GM12878 (cell line): ENCODE results near the gene CNIH2. TPM values are rescaled to one million over a fixed set of nuclear protein-coding genes. Genes with fewer than 3 reads are reported as not detected.

Source experiments
- ATAC-seq: fragments of 200-7000 bp; cut with Tn5 transposase; 3 replicates; pipeline ENCODE4 v1.9.1; 2020; ENCODE audit warnings: mild to moderate bottlenecking, moderate library complexity
- BruUV-seq: library from RNA; stranded (reverse); fragments of 400-500 nt; replicated peaks from 2 replicates; lab custom pipeline; 2021; lab: Mats Ljungman, UMichigan
- CTCF ChIA-PET: fragments of 300-600 bp; sonication (Branson Sonifier 250); formaldehyde crosslinking; extraction: SDS; loops from one replicate; lab custom pipeline; 2021; ENCODE audit warnings: inconsistent platforms; lab: Yijun Ruan, JAX
- POLR2A ChIA-PET: fragments of 350-600 bp; formaldehyde crosslinking; extraction: SDS; loops from one replicate; lab custom pipeline; 2021; ENCODE audit warnings: inconsistent platforms; lab: Charles Lee
- RAD21 ChIA-PET: fragments of 300-600 bp; sonication (Branson Sonifier 250); formaldehyde crosslinking; loops from one replicate; lab custom pipeline; 2023; ENCODE audit warnings: antibody characterized with exemption; ENCODE audit not compliant: unreplicated experiment; lab: Charles Lee
- SMC1A ChIA-PET: fragments of 300-600 bp; sonication (Branson Sonifier 250); formaldehyde crosslinking; loops from one replicate; lab custom pipeline; 2023; ENCODE audit not compliant: unreplicated experiment, uncharacterized antibody; lab: Charles Lee
- DNase-seq: peaks from one replicate; pipeline ENCODE4 v3.0.0-alpha.2; 2011; ENCODE audit warnings: low read depth, low spot score
- FAIRE-seq: peaks from 3 replicates; lab custom pipeline; 2011; peaks lifted over from hg19 to GRCh38; lab: Jason Lieb, UNC
- H2AFZ ChIP-seq: 2 replicates; pipeline ENCODE4 v1.6.0; 2011; ENCODE audit warnings: low read depth, low read length, control low read depth; ENCODE audit not compliant: control insufficient read depth
- H3K27ac ChIP-seq: 2 replicates; pipeline ENCODE4 v1.5.1; 2011; ENCODE audit warnings: control low read depth; ENCODE audit not compliant: control insufficient read depth, insufficient read depth
- H3K27me3 ChIP-seq, 2 experiments: replicated peaks in 1 of 2; 2 replicates each; pipeline versions ENCODE4 v1.6.0 to v1.6.1; 2011; ENCODE audit warnings: low read length in 1 of 2; ENCODE audit not compliant: control insufficient read depth in 2 of 2, insufficient read depth in 2 of 2
- H3K36me3 ChIP-seq, 2 experiments: 2 replicates each; pipeline ENCODE4 v1.5.1; 2011; ENCODE audit warnings: low read length in 1 of 2; ENCODE audit not compliant: control insufficient read depth in 2 of 2, insufficient read depth in 2 of 2
- H3K4me1 ChIP-seq: 2 replicates; pipeline ENCODE4 v1.6.1; 2011; ENCODE audit warnings: mild to moderate bottlenecking, low read length, moderate library complexity, mixed read lengths; ENCODE audit not compliant: control insufficient read depth, insufficient read depth
- H3K4me2 ChIP-seq: 2 replicates; pipeline ENCODE4 v1.6.0; 2011; ENCODE audit warnings: control low read depth; ENCODE audit not compliant: control insufficient read depth, insufficient read depth
- H3K4me3 ChIP-seq: fragments of 200-600 bp; sonication (generic); 2 replicates; pipeline ENCODE4 v1.5.1; 2016
- H3K79me2 ChIP-seq: 2 replicates; pipeline ENCODE4 v1.6.0; 2011; ENCODE audit warnings: low read length; ENCODE audit not compliant: control insufficient read depth, insufficient read depth
- H3K9ac ChIP-seq: 2 replicates; pipeline ENCODE4 v1.8.0; 2011; ENCODE audit warnings: low read length, control low read depth, mixed read lengths; ENCODE audit not compliant: control insufficient read depth, insufficient read depth
- H3K9me3 ChIP-seq: replicated peaks from 3 replicates; pipeline ENCODE4 v1.5.1; 2011; ENCODE audit warnings: mild to moderate bottlenecking, low read length; ENCODE audit not compliant: control insufficient read depth, insufficient read depth
- H4K20me1 ChIP-seq: 2 replicates; pipeline ENCODE4 v1.6.0; 2011; ENCODE audit not compliant: control insufficient read depth, insufficient read depth
- CREB1 ChIP-seq: IDR thresholded peaks from 2 replicates; pipeline ENCODE4 v1.6.1; 2012; ENCODE audit warnings: low read depth, mild to moderate bottlenecking, inconsistent platforms
- GATAD2B ChIP-seq: fragments of 450-650 bp; conservative IDR thresholded peaks from 2 replicates; pipeline ENCODE4 v1.6.1; 2017; ENCODE audit warnings: low read depth, mild to moderate bottlenecking, moderate library complexity
- HDAC6 ChIP-seq: fragments of 200-600 bp; sonication (generic); IDR thresholded peaks from one replicate; pipeline ENCODE4 v1.8.0; 2017; ENCODE audit warnings: antibody characterized with exemption; ENCODE audit not compliant: unreplicated experiment
- HSF1 ChIP-seq: fragments of 150-350 bp; IDR thresholded peaks from 2 replicates; pipeline ENCODE4 v1.6.1; 2014; ENCODE audit warnings: mild to moderate bottlenecking, low read depth, low read length
- KDM1A ChIP-seq: fragments of 200-600 bp; sonication (generic); IDR thresholded peaks from 2 replicates; pipeline ENCODE4 v1.6.1; 2016; ENCODE audit warnings: borderline replicate concordance
- MTA2 ChIP-seq: fragments of 450-650 bp; IDR thresholded peaks from 2 replicates; pipeline ENCODE4 v1.6.1; 2016; ENCODE audit warnings: low read depth, mild to moderate bottlenecking, moderate library complexity
- MXI1 ChIP-seq: fragments of 150-350 bp; IDR thresholded peaks from 2 replicates; pipeline ENCODE4 v1.6.1; 2011; ENCODE audit warnings: low read depth, mild to moderate bottlenecking, inconsistent platforms, low read length, improper control_type of control experiment
- RBBP5 ChIP-seq: fragments of 200-600 bp; sonication (generic); conservative IDR thresholded peaks from 2 replicates; pipeline ENCODE4 v1.6.1; 2016
- SMARCA5 ChIP-seq: fragments of 450-650 bp; IDR thresholded peaks from 2 replicates; pipeline ENCODE4 v1.6.1; 2017; ENCODE audit warnings: mild to moderate bottlenecking
- WGBS: methylation state at CpG from one replicate; pipeline ENCODE4 v1.1.6; 2016; ENCODE audit warnings: low lambda C conversion rate; ENCODE audit not compliant: insufficient replicate concordance, insufficient coverage; ENCODE audit errors: missing lambda C conversion rate; 5-methylcytosine and 5-hydroxymethylcytosine counted together
- in situ Hi-C: fragments of 300-500 bp; cut with MboI; formaldehyde crosslinking; loops from 9 replicates; pipeline ENCODE4 v1.14.3; 2018; ENCODE audit warnings: mixed read lengths
- intact Hi-C: fragments of 100-400 bp; cut with micrococcal nuclease; formaldehyde crosslinking; loops from one replicate; pipeline ENCODE4 v1.14.2; 2022; ENCODE audit not compliant: unreplicated experiment
- polyA plus RNA-seq, 11 experiments: library from polyadenylated mRNA; depleted of rRNA in 4 of 11; unstranded in 6 of 11; stranded (reverse) in 5 of 11; fragments of >200 nt; fragmentation: Nextera tagmentation in 4 of 11; fragmentation: Illumina TruSeq in 1 of 11; extraction: Ambion mirVana in 4 of 11; extraction: Trizol in 1 of 11; gene quantifications; 1 replicate in 1 of 11; 2 replicates in 10 of 11; pipeline versions ENCODE4 v1.2.1 to v1.2.3, GENCODE V29; 2011 to 2016; ENCODE audit warnings: inconsistent platforms in 2 of 11, missing spikeins in 2 of 11, low read depth in 1 of 11
- total RNA-seq, 4 experiments: library from RNA; depleted of rRNA in 3 of 4; stranded (reverse); fragments of >200 nt in 3 of 4; fragmentation: Illumina TruSeq in 1 of 4; extraction: Trizol in 1 of 4; gene quantifications; 2 replicates each; pipeline versions ENCODE4 v1.2.1 to v1.2.3, GENCODE V29; 2013 to 2021
- TF ChIP-seq, protein P1 (sequence below): fragments of 450-650 bp; formaldehyde crosslinking; IDR thresholded peaks from 2 replicates; pipeline ENCODE4 v1.4.0; 2022; ENCODE audit warnings: mild to moderate bottlenecking, moderate library complexity
- TF ChIP-seq, protein P2 (sequence below): fragments of 450-650 bp; IDR thresholded peaks from 2 replicates; pipeline ENCODE4 v1.6.1; 2017; ENCODE audit warnings: mild to moderate bottlenecking, moderate library complexity
- TF ChIP-seq, protein P3 (sequence below): fragments of 150-350 bp; IDR thresholded peaks from 2 replicates; pipeline ENCODE4 v1.6.1; 2016; ENCODE audit warnings: low read depth, low read length

Gene CNIH2
- total and polyA plus RNA-seq, 10 of the 15 experiments (the other 5 are each of a cell fraction or from before 2014, with no cell fraction given): 0.07 to 1.3 (median 0.68) TPM; not detected in 2

DNA sequence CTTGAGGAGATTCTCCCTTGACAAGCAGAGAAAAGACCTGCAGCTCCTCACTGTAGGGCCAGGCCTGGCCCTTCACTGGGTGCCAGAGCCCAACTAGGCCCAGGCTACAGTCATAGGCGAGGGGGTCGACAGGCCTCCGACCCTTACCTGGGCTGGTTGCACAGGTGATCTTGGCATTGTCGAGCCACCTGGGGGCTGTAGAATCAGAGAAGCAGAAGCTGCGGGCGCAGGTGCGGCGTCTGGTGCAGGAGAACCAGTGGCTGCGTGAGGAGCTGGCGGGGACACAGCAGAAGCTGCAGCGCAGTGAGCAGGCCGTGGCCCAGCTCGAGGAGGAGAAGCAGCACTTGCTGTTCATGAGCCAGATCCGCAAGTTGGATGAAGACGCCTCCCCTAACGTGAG, 16.4 kb upstream of the CNIH2 start:
- no peak overlapping the region for H2AFZ ChIP-seq
- H3K36me3 ChIP-seq: peaks cover 11 to 32% of the 10 kb centered on the region in 2 experiments
- ChIA-PET SMC1A (interaction anchor here (1.5 kb wide), 1 partner anchor 27 kb away, joined by 5 read pairs; the partner anchor contains the start of gene YIF1A), POLR2A (interaction anchor here (1.2 to 1.5 kb wide), 2 partner anchors 39 to 126 kb away, joined by 3 to 4 read pairs; no protein-coding TSS in a partner anchor), CTCF (interaction anchor here (0.9 kb wide), 1 partner anchor 21 kb away, joined by 3 read pairs; no protein-coding TSS in a partner anchor), RAD21 (no interaction called here)
- no TSS peak for BruUV-seq
- DNase-seq (no peak), ATAC-seq (no peak), FAIRE-seq (no peak)
- peaks cover 7% of the 10 kb centered on the region for H3K4me1 ChIP-seq
- intact Hi-C loops: no loop called here
- H3K79me2 ChIP-seq: peaks cover 19% of the 10 kb centered on the region
- in situ Hi-C loops: no loop called here
- H3K4me2 ChIP-seq: no peak overlapping the region
- no peaks in the 10 kb centered on the region for H3K9me3 ChIP-seq
- H3K4me3 ChIP-seq: no peak overlapping the region
- H3K9ac ChIP-seq: no peak overlapping the region
- H3K27me3 ChIP-seq: no peaks in the 10 kb centered on the region
- WGBS: 94% methylated on average over 16 of the region's 16 CpGs
- no peak overlapping the region for H3K27ac ChIP-seq
- no peaks in the 10 kb centered on the region for H4K20me1 ChIP-seq
- no peak for TF ChIP-seq CREB1
- TF ChIP-seq, protein P1, sequence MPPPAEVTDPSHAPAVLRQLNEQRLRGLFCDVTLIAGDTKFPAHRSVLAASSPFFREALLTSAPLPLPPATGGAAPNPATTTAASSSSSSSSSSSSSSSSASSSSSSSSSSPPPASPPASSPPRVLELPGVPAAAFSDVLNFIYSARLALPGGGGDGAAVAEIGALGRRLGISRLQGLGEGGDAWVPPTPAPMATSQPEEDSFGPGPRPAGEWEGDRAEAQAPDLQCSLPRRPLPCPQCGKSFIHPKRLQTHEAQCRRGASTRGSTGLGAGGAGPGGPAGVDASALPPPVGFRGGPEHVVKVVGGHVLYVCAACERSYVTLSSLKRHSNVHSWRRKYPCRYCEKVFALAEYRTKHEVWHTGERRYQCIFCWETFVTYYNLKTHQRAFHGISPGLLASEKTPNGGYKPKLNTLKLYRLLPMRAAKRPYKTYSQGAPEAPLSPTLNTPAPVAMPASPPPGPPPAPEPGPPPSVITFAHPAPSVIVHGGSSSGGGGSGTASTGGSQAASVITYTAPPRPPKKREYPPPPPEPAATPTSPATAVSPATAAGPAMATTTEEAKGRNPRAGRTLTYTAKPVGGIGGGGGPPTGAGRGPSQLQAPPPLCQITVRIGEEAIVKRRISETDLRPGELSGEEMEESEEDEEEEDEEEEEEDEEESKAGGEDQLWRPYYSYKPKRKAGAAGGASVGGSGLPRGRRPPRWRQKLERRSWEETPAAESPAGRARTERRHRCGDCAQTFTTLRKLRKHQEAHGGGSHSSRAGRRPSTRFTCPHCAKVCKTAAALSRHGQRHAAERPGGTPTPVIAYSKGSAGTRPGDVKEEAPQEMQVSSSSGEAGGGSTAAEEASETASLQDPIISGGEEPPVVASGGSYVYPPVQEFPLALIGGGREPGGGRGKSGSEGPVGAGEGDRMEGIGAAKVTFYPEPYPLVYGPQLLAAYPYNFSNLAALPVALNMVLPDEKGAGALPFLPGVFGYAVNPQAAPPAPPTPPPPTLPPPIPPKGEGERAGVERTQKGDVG (CRISPR knock-in tag): no peak
- TF ChIP-seq MTA2: no peak
- TF ChIP-seq GATAD2B: no peak
- TF ChIP-seq, protein P2, sequence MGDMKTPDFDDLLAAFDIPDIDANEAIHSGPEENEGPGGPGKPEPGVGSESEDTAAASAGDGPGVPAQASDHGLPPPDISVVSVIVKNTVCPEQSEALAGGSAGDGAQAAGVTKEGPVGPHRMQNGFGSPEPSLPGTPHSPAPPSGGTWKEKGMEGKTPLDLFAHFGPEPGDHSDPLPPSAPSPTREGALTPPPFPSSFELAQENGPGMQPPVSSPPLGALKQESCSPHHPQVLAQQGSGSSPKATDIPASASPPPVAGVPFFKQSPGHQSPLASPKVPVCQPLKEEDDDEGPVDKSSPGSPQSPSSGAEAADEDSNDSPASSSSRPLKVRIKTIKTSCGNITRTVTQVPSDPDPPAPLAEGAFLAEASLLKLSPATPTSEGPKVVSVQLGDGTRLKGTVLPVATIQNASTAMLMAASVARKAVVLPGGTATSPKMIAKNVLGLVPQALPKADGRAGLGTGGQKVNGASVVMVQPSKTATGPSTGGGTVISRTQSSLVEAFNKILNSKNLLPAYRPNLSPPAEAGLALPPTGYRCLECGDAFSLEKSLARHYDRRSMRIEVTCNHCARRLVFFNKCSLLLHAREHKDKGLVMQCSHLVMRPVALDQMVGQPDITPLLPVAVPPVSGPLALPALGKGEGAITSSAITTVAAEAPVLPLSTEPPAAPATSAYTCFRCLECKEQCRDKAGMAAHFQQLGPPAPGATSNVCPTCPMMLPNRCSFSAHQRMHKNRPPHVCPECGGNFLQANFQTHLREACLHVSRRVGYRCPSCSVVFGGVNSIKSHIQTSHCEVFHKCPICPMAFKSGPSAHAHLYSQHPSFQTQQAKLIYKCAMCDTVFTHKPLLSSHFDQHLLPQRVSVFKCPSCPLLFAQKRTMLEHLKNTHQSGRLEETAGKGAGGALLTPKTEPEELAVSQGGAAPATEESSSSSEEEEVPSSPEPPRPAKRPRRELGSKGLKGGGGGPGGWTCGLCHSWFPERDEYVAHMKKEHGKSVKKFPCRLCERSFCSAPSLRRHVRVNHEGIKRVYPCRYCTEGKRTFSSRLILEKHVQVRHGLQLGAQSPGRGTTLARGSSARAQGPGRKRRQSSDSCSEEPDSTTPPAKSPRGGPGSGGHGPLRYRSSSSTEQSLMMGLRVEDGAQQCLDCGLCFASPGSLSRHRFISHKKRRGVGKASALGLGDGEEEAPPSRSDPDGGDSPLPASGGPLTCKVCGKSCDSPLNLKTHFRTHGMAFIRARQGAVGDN: no peak
- TF ChIP-seq HSF1: no peak
- TF ChIP-seq SMARCA5: no peak
- TF ChIP-seq KDM1A: no peak
- no peak for TF ChIP-seq HDAC6
- TF ChIP-seq, protein P3, sequence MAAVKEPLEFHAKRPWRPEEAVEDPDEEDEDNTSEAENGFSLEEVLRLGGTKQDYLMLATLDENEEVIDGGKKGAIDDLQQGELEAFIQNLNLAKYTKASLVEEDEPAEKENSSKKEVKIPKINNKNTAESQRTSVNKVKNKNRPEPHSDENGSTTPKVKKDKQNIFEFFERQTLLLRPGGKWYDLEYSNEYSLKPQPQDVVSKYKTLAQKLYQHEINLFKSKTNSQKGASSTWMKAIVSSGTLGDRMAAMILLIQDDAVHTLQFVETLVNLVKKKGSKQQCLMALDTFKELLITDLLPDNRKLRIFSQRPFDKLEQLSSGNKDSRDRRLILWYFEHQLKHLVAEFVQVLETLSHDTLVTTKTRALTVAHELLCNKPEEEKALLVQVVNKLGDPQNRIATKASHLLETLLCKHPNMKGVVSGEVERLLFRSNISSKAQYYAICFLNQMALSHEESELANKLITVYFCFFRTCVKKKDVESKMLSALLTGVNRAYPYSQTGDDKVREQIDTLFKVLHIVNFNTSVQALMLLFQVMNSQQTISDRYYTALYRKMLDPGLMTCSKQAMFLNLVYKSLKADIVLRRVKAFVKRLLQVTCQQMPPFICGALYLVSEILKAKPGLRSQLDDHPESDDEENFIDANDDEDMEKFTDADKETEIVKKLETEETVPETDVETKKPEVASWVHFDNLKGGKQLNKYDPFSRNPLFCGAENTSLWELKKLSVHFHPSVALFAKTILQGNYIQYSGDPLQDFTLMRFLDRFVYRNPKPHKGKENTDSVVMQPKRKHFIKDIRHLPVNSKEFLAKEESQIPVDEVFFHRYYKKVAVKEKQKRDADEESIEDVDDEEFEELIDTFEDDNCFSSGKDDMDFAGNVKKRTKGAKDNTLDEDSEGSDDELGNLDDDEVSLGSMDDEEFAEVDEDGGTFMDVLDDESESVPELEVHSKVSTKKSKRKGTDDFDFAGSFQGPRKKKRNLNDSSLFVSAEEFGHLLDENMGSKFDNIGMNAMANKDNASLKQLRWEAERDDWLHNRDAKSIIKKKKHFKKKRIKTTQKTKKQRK: no peak
- TF ChIP-seq RBBP5: no peak
- no peak for TF ChIP-seq MXI1
